K562 (cell line): Measurements from ENCODE around the gene MRPL3. TPM values are rescaled to one million over a fixed set of nuclear protein-coding genes. Genes with fewer than 3 reads are reported as not detected.
A peak's percentile ranks its signal among the peaks of the same experiment; 100 is the strongest.

Experiments
- ATAC-seq: fragments of 200-7000 bp; cut with Tn5 transposase; 3 replicates; pipeline ENCODE4 v1.9.1; 2020; ENCODE audit warnings: moderate library complexity
- BruUV-seq: library from RNA; stranded (reverse); fragments of 400-500 nt; replicated peaks from 2 replicates; lab custom pipeline; 2021; lab: Mats Ljungman, UMichigan
- CTCF ChIA-PET: fragments of 300-600 bp; formaldehyde crosslinking; extraction: SDS; loops from one replicate; lab custom pipeline; 2021; ENCODE audit warnings: low intra/inter-chr PET ratio; lab: Yijun Ruan, JAX
- POLR2A ChIA-PET: fragments of 300-600, 350-650 bp; sonication (Branson Sonifier 250); formaldehyde crosslinking; extraction: SDS; loops from one replicate; lab custom pipeline; 2021; ENCODE audit warnings: antibody characterized with exemption, inconsistent platforms; lab: Yijun Ruan, JAX
- DNase-seq, 4 experiments: peaks; one replicate each; pipeline versions ENCODE4 v3.0.0 to v3.0.0-alpha.2; 2011 to 2018; ENCODE audit warnings: low spot score in 3 of 4, mixed read lengths in 3 of 4; ENCODE audit errors: extremely low read depth in 1 of 4
- FAIRE-seq: peaks from 2 replicates; lab custom pipeline; 2011; peaks lifted over from hg19 to GRCh38; lab: Jason Lieb, UNC
- H2AFZ ChIP-seq: 2 replicates; pipeline ENCODE4 v1.6.0; 2011; ENCODE audit warnings: low read depth, low read length, control low read depth, inconsistent platforms
- H3K27ac ChIP-seq: fragments of 200-600 bp; 3 replicates; pipeline ENCODE4 v1.8.0; 2011; ENCODE audit warnings: low read depth, mild to moderate bottlenecking, control low read depth, inconsistent platforms, low read length, moderate library complexity, mixed read lengths; ENCODE audit errors: extremely low read depth
- H3K27me3 ChIP-seq, 2 experiments: fragments of 300-600 bp in 1 of 2; 2 replicates in 1 of 2; 3 replicates in 1 of 2; pipeline versions ENCODE4 v1.6.0 to v1.8.0; 2011; ENCODE audit warnings: inconsistent platforms in 2 of 2, low read length in 2 of 2, mild to moderate bottlenecking in 1 of 2, mixed read lengths in 1 of 2, moderate library complexity in 1 of 2; ENCODE audit not compliant: control insufficient read depth in 2 of 2, insufficient read depth in 2 of 2
- H3K36me3 ChIP-seq: fragments of 300-600 bp; 3 replicates; pipeline ENCODE4 v1.8.0; 2011; ENCODE audit warnings: mild to moderate bottlenecking, low read length, inconsistent platforms; ENCODE audit not compliant: control insufficient read depth, insufficient read depth
- H3K4me1 ChIP-seq, 2 experiments: fragments of 200-600 bp in 1 of 2; replicated peaks in 1 of 2; 2 replicates in 1 of 2; 3 replicates in 1 of 2; pipeline versions ENCODE4 v1.5.1 to v1.8.0; 2011; ENCODE audit warnings: inconsistent platforms in 2 of 2, low read length in 2 of 2, mild to moderate bottlenecking in 1 of 2, mixed read lengths in 1 of 2, moderate library complexity in 1 of 2; ENCODE audit not compliant: control insufficient read depth in 2 of 2, insufficient read depth in 2 of 2
- H3K4me2 ChIP-seq: 2 replicates; pipeline ENCODE4 v1.6.1; 2011; ENCODE audit warnings: low read length, control low read depth, inconsistent platforms, mixed read lengths; ENCODE audit not compliant: insufficient read depth
- H3K4me3 ChIP-seq: fragments of 200-600 bp; sonication (generic), shearing (Covaris generic); 2 replicates; pipeline ENCODE4 v1.5.1; 2016; ENCODE audit warnings: control low read depth, inconsistent platforms
- H3K79me2 ChIP-seq: fragments of 200-600 bp; 3 replicates; pipeline ENCODE4 v1.8.0; 2011; ENCODE audit warnings: low read length, inconsistent platforms; ENCODE audit not compliant: control insufficient read depth, insufficient read depth
- H3K9ac ChIP-seq, 2 experiments: 2 replicates each; pipeline versions ENCODE4 v1.6.0 to v1.6.1; 2011; ENCODE audit warnings: low read depth in 2 of 2, low read length in 2 of 2, control low read depth in 1 of 2, inconsistent platforms in 1 of 2, mild to moderate bottlenecking in 1 of 2, mixed read lengths in 1 of 2; ENCODE audit not compliant: insufficient read depth in 1 of 2
- H3K9me1 ChIP-seq: one replicate; pipeline ENCODE4 v1.6.0; 2011; ENCODE audit warnings: inconsistent platforms, mild to moderate bottlenecking, low read length, moderate library complexity; ENCODE audit not compliant: control insufficient read depth, insufficient read depth
- H3K9me3 ChIP-seq: replicated peaks from 2 replicates; pipeline ENCODE4 v1.5.1; 2011; ENCODE audit warnings: low read depth, low read length, inconsistent platforms; ENCODE audit not compliant: control insufficient read depth, insufficient read depth
- H4K20me1 ChIP-seq: replicated peaks from 2 replicates; pipeline ENCODE4 v1.6.1; 2011; ENCODE audit warnings: low read length, inconsistent platforms, mixed read lengths; ENCODE audit not compliant: control insufficient read depth, insufficient read depth
- E2F4 ChIP-seq: sonication (generic); formaldehyde crosslinking; IDR thresholded peaks from 2 replicates; pipeline ENCODE4 v1.8.0; 2022; ENCODE audit warnings: mild to moderate bottlenecking, low read depth, missing genetic modification reagents
- E2F6 ChIP-seq, 2 experiments: IDR thresholded peaks; 2 replicates each; pipeline ENCODE4 v1.6.1; 2011; ENCODE audit warnings: borderline replicate concordance in 1 of 2, control low read depth in 1 of 2, low read depth in 1 of 2, low read length in 1 of 2, mild to moderate bottlenecking in 1 of 2, mixed read lengths in 1 of 2, moderate library complexity in 1 of 2; ENCODE audit not compliant: insufficient read depth in 1 of 2, insufficient read length in 1 of 2, poor library complexity in 1 of 2, severe bottlenecking in 1 of 2; ENCODE audit errors: extremely low read depth in 1 of 2
- ETV1 ChIP-seq: fragments of 450-650 bp; conservative IDR thresholded peaks from 2 replicates; pipeline ENCODE4 v1.6.1; 2016; ENCODE audit warnings: missing genetic modification characterization, control low read depth, low read depth, missing compliant biosample characterization
- GATAD2B ChIP-seq: fragments of 450-650 bp; IDR thresholded peaks from 2 replicates; pipeline ENCODE4 v1.6.1; 2017; ENCODE audit warnings: mild to moderate bottlenecking, borderline replicate concordance
- MYC ChIP-seq, 2 experiments: fragments of 250-450 bp in 1 of 2; sonication (Bioruptor Pico) in 1 of 2; IDR thresholded peaks; 2 replicates each; pipeline versions ENCODE4 v1.5.1 to v1.6.1; 2012 to 2021; ENCODE audit warnings: low read depth in 2 of 2, borderline replicate concordance in 1 of 2, improper control_type of control experiment in 1 of 2, low read length in 1 of 2, mild to moderate bottlenecking in 1 of 2, moderate library complexity in 1 of 2
- NCOR1 ChIP-seq: fragments of 450-650 bp; IDR thresholded peaks from 2 replicates; pipeline ENCODE4 v1.6.1; 2016; ENCODE audit warnings: mild to moderate bottlenecking, moderate library complexity
- POLR2G ChIP-seq: fragments of 200-400 bp; formaldehyde crosslinking; IDR thresholded peaks from 2 replicates; pipeline ENCODE4 v1.6.1; 2017; ENCODE audit warnings: low read depth, mild to moderate bottlenecking, antibody characterized with exemption, low read length, moderate library complexity
- PRDM10 ChIP-seq: fragments of 450-650 bp; IDR thresholded peaks from 2 replicates; pipeline ENCODE4 v1.6.1; 2018; ENCODE audit not compliant: partially characterized antibody
- RAD21 ChIP-seq, 2 experiments: fragments of 250-450 bp in 1 of 2; fragments of 450-650 bp in 1 of 2; sonication (Bioruptor Pico) in 1 of 2; formaldehyde crosslinking in 1 of 2; IDR thresholded peaks in 1 of 2; conservative IDR thresholded peaks in 1 of 2; 2 replicates each; pipeline versions ENCODE4 v1.4.0 to v1.8.0; 2020 to 2022; ENCODE audit warnings: mild to moderate bottlenecking in 2 of 2, moderate library complexity in 1 of 2
- RBFOX2 ChIP-seq: fragments of 200-400 bp; formaldehyde crosslinking; IDR thresholded peaks from 2 replicates; pipeline ENCODE4 v1.6.1; 2017; ENCODE audit warnings: low read depth, mild to moderate bottlenecking, low read length, moderate library complexity
- SIRT6 ChIP-seq: IDR thresholded peaks from one replicate; pipeline ENCODE4 v1.6.1; 2012; ENCODE audit warnings: low read depth, mild to moderate bottlenecking, control low read depth, inconsistent platforms, low read length, moderate library complexity
- SMC3 ChIP-seq: conservative IDR thresholded peaks from 2 replicates; pipeline ENCODE4 v1.6.1; 2011; ENCODE audit warnings: low read depth, low read length, improper control_type of control experiment; ENCODE audit not compliant: insufficient read depth
- ZNF239 ChIP-seq: fragments of 250-450 bp; sonication (Bioruptor Pico); IDR thresholded peaks from 2 replicates; pipeline ENCODE4 v1.4.0; 2020; ENCODE audit warnings: mild to moderate bottlenecking
- WGBS: fragments of 100-300 bp; shearing (Covaris generic); methylation state at CpG from one replicate; pipeline ENCODE4 v1.1.6; 2016; ENCODE audit warnings: low coverage, mixed read lengths; ENCODE audit not compliant: insufficient coverage; ENCODE audit errors: missing lambda C conversion rate; 5-methylcytosine and 5-hydroxymethylcytosine counted together
- in situ Hi-C: fragments of 300-500 bp; cut with MboI; formaldehyde crosslinking; loops from 4 replicates; pipeline ENCODE4 v1.15.0; 2018; ENCODE audit warnings: inconsistent platforms, mixed read lengths
- intact Hi-C: fragments of 100-400 bp; cut with micrococcal nuclease; formaldehyde crosslinking; loops from 2 replicates; pipeline ENCODE4 v1.14.2; 2022
- polyA plus RNA-seq, 8 experiments: library from polyadenylated mRNA; depleted of rRNA in 4 of 8; stranded (reverse) in 5 of 8; unstranded in 3 of 8; fragments of >200 nt; fragmentation: Nextera tagmentation in 2 of 8; fragmentation: Illumina TruSeq in 1 of 8; extraction: Ambion mirVana in 2 of 8; extraction: Trizol in 1 of 8; gene quantifications; 2 replicates each; pipeline versions ENCODE4 v1.2.1 to v1.2.3, GENCODE V29; 2011 to 2014; ENCODE audit warnings: inconsistent platforms in 1 of 8, missing spikeins in 1 of 8
- total RNA-seq, 7 experiments: library from RNA; depleted of rRNA in 6 of 7; stranded (reverse); fragments of >200 nt in 6 of 7; fragmentation: Illumina TruSeq in 2 of 7; extraction: Trizol in 2 of 7; gene quantifications; 2 replicates each; pipeline versions ENCODE4 v1.2.1 to v1.2.3, GENCODE V29; 2011 to 2021; ENCODE audit warnings: low replicate concordance in 1 of 7

Gene MRPL3
- total and polyA plus RNA-seq, 9 of the 15 experiments (the other 6 are each of a cell fraction or from before 2014, with no cell fraction given) = 81.7 to 340 (median 190) TPM

GRCh38 chr3:131526801-131527347 is 24.1 kb upstream of the MRPL3 start (continued):
- peak in 1 of 2 experiments; percentile 59 for TF ChIP-seq E2F6 (IDR thresholded peaks at IDR 0.05; ENCODE audit: borderline replicate concordance in 1 of 2, extremely low read depth in 1 of 2, insufficient read depth in 1 of 2, insufficient read length in 1 of 2, low read depth in 1 of 2, low read length in 1 of 2, poor library complexity in 1 of 2, severe bottlenecking in 1 of 2)
- peak; percentile 55 for TF ChIP-seq RBFOX2
- TF ChIP-seq POLR2G = peak; percentile 66
- 0 out of 2 replicates have a peak, but pooled peaks have one; percentile 29 for TF ChIP-seq SMC3
- peak; percentile 37; the same call in 1 of the 2 replicates for TF ChIP-seq MYC (IDR thresholded peaks at IDR 0.05; ENCODE audit: low read depth, low read length)
- no peak for TF ChIP-seq MYC (CRISPR knock-in tag; IDR thresholded peaks at IDR 0.05; ENCODE audit: borderline replicate concordance, low read depth)
- peak in 1 of 2 experiments; percentile 40; a peak in 2 of 4 replicates for TF ChIP-seq RAD21 (CRISPR knock-in tag; conservative IDR thresholded peaks at IDR 0.05 in 1 of 2, IDR thresholded peaks at IDR 0.05 in 1 of 2)

- 0% methylated on average over 7 of the region's 7 CpGs for WGBS
- H3K27me3 ChIP-seq = no peaks in the 10 kb centered on the region; a peak in 1 of 5 replicates
- POLR2A ChIA-PET = interaction anchor here (0.7 kb wide), 1 partner anchor 308 kb away, joined by 5 read pairs; no protein-coding TSS in a partner anchor
- ATAC-seq = no peak
- no TSS peak for BruUV-seq
- no peaks in the 10 kb centered on the region for H4K20me1 ChIP-seq
- no peaks in the 10 kb centered on the region for H3K36me3 ChIP-seq
- H2AFZ ChIP-seq = no peak overlapping the region
- H3K4me1 ChIP-seq = no peaks in the 10 kb centered on the region
- no peaks in the 10 kb centered on the region for H3K9me1 ChIP-seq
- no peak for DNase-seq
- H3K4me2 ChIP-seq = no peak overlapping the region
- intact Hi-C loops (no loop called here), in situ Hi-C loops (no loop called here)
- no peaks in the 10 kb centered on the region for H3K79me2 ChIP-seq
- no peak overlapping the region for H3K9ac ChIP-seq
- H3K4me3 ChIP-seq = no peak overlapping the region
- H3K27ac ChIP-seq = no peak overlapping the region
- no peak for FAIRE-seq
- H3K9me3 ChIP-seq = no peaks in the 10 kb centered on the region
- CTCF ChIA-PET = no interaction called here
- no peak for TF ChIP-seq PRDM10
- no peak for TF ChIP-seq ETV1
- no peak for TF ChIP-seq ZNF239 (CRISPR knock-in tag)
- no peak for TF ChIP-seq NCOR1
- no peak for TF ChIP-seq GATAD2B
- no peak for TF ChIP-seq SIRT6
- no peak for TF ChIP-seq E2F4
These were observed 15.9 kb upstream of the MRPL3 start for GRCh38 chr3:131518680-131519079.
